KMS-11 (cell line): ENCODE measurements around the gene CALN1.
A peak's percentile ranks its signal among the peaks of the same experiment; 100 is the strongest.
"Not testable (repeated sequence)": the region's sequence is repeated elsewhere in the genome, so short reads cannot be mapped to it uniquely, and the experiment has no call there.

Experiments
- H2AFZ ChIP-seq: fragments of 200-600 bp; sonication (generic); 2 replicates; pipeline ENCODE4 v1.6.1; 2016; ENCODE audit warnings: antibody characterized with exemption, mixed run types, low read depth
- H3K27ac ChIP-seq: fragments of 200-600 bp; sonication (generic); 2 replicates; pipeline ENCODE4 v1.6.1; 2016; ENCODE audit warnings: mild to moderate bottlenecking, mixed run types
- H3K27me3 ChIP-seq: fragments of 200-600 bp; sonication (generic); 2 replicates; pipeline ENCODE4 v1.6.1; 2017; ENCODE audit warnings: mild to moderate bottlenecking, low read depth, mixed run types, moderate library complexity; ENCODE audit not compliant: insufficient read depth
- H3K36me3 ChIP-seq: fragments of 200-600 bp; sonication (generic); 2 replicates; pipeline ENCODE4 v1.6.1; 2017; ENCODE audit warnings: mild to moderate bottlenecking, mixed run types; ENCODE audit not compliant: insufficient read depth
- H3K4me1 ChIP-seq: fragments of 200-600 bp; sonication (generic); 2 replicates; pipeline ENCODE4 v1.6.1; 2016; ENCODE audit warnings: mild to moderate bottlenecking, low read depth, mixed run types; ENCODE audit not compliant: poor library complexity, severe bottlenecking
- H3K4me2 ChIP-seq: fragments of 200-600 bp; sonication (generic); 2 replicates; pipeline ENCODE4 v1.7.0; 2016; ENCODE audit warnings: mild to moderate bottlenecking, mixed run types
- H3K4me3 ChIP-seq: fragments of 200-600 bp; sonication (generic); IDR thresholded peaks from 2 replicates; pipeline ENCODE4 v1.6.1; 2017; ENCODE audit warnings: low read depth, low read length, mixed read lengths; ENCODE audit not compliant: insufficient read depth
- H3K79me2 ChIP-seq: fragments of 200-600 bp; sonication (generic); 2 replicates; pipeline ENCODE4 v1.6.1; 2016; ENCODE audit warnings: low read depth, mixed run types; ENCODE audit not compliant: insufficient read depth
- H3K9ac ChIP-seq: fragments of 200-600 bp; sonication (generic); 2 replicates; pipeline ENCODE4 v1.6.1; 2016; ENCODE audit warnings: mild to moderate bottlenecking, mixed run types
- H4K20me1 ChIP-seq: fragments of 200-600 bp; sonication (generic); 2 replicates; pipeline ENCODE4 v1.6.1; 2016; ENCODE audit warnings: mild to moderate bottlenecking, mixed run types; ENCODE audit not compliant: insufficient read depth
- CTCF ChIP-seq: fragments of 200-600 bp; sonication (generic); conservative IDR thresholded peaks from 2 replicates; pipeline ENCODE4 v1.6.1; 2017; ENCODE audit warnings: low read depth, mild to moderate bottlenecking, antibody characterized with exemption, low read length, moderate library complexity, mixed read lengths

Gene CALN1

GRCh38 chr7:71740174-71740560, 672.0 kb downstream of the CALN1 start:
- Histone ChIP-seq H3K27me3 (no peaks in the 10 kb centered on the region), H2AFZ (no peak overlapping the region), H4K20me1 (no peaks in the 10 kb centered on the region), H3K4me3 (no peak overlapping the region), H3K4me2 (no peak overlapping the region), H3K27ac (no peak overlapping the region), H3K79me2 (no peaks in the 10 kb centered on the region), H3K4me1 (peaks cover 21% of the 10 kb centered on the region), H3K36me3 (no peaks in the 10 kb centered on the region), H3K9ac (no peak overlapping the region)
- no peak for TF ChIP-seq CTCF

- no peaks in the 10 kb centered on the region for H3K27me3 ChIP-seq
- H3K9ac ChIP-seq: no peak overlapping the region
- TF ChIP-seq CTCF: no peak
- no peak overlapping the region for H3K4me3 ChIP-seq
- peaks cover 21% of the 10 kb centered on the region for H3K4me1 ChIP-seq
- no peaks in the 10 kb centered on the region for H4K20me1 ChIP-seq
- H3K27ac ChIP-seq: no peak overlapping the region
- H3K4me2 ChIP-seq: no peak overlapping the region
- H2AFZ ChIP-seq: no peak overlapping the region
- no peaks in the 10 kb centered on the region for H3K79me2 ChIP-seq
- no peaks in the 10 kb centered on the region for H3K36me3 ChIP-seq
These were observed 672.5 kb downstream of the CALN1 start for GRCh38 chr7:71739520-71740173.

- H4K20me1 ChIP-seq, H3K36me3 ChIP-seq, H3K27ac ChIP-seq, H3K79me2 ChIP-seq, H2AFZ ChIP-seq, H3K9ac ChIP-seq, H3K27me3 ChIP-seq, H3K4me3 ChIP-seq, H3K4me2 ChIP-seq: not testable (repeated sequence)
- peaks cover 21% of the 10 kb centered on the region for H3K4me1 ChIP-seq
These were observed 674.1 kb downstream of the CALN1 start for GRCh38 chr7:71737931-71738540.

GRCh38 chr7:71735961-71736556, 676.1 kb downstream of the CALN1 start:
- H3K4me2 ChIP-seq: no peak overlapping the region
- H3K9ac ChIP-seq: no peak overlapping the region
- no peaks in the 10 kb centered on the region for H4K20me1 ChIP-seq
- no peaks in the 10 kb centered on the region for H3K27me3 ChIP-seq
- no peaks in the 10 kb centered on the region for H3K79me2 ChIP-seq
- no peak overlapping the region for H3K27ac ChIP-seq
- H2AFZ ChIP-seq: no peak overlapping the region
- peak; percentile 96 for TF ChIP-seq CTCF
- H3K36me3 ChIP-seq: no peaks in the 10 kb centered on the region
- no peak overlapping the region for H3K4me3 ChIP-seq
- peaks cover 5% of the 10 kb centered on the region for H3K4me1 ChIP-seq
